Measurements from ENCODE around the gene HOXA9. TPM values are rescaled to one million over a fixed set of nuclear protein-coding genes. Genes with fewer than 3 reads are reported as not detected.

Gene HOXA9
- total and polyA plus RNA-seq, 3 experiments from 2014 or later, result not detected

DNA sequence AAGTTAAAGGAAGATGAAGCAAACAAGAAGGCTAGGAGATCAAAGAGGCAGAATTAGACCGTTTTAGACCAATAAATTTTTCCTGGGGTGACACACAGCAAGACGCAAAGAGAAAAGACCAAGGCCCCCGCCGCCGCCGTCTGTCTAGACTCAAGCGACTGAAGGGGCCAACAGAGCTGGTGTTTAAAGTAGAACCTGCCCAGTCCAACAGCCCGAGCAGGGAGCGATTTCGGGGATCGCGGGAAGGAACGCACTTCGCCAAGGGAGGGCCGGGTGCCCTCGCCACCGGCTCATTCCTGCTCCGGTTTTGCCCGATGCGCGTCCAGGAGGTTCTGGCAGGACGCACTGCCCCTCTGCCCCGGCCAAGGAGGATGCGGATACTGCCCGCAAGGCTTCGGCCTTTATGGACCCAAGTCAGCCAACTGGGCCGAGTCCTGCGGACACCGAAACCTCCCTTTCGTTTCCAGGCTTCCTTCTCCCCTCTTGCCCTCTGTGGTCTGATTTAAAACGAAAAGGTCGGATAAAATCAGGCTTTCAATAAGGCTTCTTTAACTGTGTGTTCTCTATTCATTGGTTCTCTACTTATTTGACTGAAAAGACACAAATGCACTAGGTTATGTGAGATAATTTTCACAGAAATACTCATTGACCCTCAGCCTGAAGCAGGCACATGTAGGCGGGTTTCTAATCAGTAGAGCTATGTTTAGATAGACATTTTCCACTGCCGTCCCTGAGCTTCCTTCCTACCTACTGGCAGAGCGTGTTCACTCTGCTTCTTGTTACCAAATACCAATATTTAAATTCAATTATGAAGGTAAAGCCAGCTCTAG lies 6.7 kb downstream of the HOXA9 start:
- peak overlapping the region in 5 of 7 donors; percentile 23 to 54 (median 42) for H3K4me3 Mint-ChIP-seq

DNA sequence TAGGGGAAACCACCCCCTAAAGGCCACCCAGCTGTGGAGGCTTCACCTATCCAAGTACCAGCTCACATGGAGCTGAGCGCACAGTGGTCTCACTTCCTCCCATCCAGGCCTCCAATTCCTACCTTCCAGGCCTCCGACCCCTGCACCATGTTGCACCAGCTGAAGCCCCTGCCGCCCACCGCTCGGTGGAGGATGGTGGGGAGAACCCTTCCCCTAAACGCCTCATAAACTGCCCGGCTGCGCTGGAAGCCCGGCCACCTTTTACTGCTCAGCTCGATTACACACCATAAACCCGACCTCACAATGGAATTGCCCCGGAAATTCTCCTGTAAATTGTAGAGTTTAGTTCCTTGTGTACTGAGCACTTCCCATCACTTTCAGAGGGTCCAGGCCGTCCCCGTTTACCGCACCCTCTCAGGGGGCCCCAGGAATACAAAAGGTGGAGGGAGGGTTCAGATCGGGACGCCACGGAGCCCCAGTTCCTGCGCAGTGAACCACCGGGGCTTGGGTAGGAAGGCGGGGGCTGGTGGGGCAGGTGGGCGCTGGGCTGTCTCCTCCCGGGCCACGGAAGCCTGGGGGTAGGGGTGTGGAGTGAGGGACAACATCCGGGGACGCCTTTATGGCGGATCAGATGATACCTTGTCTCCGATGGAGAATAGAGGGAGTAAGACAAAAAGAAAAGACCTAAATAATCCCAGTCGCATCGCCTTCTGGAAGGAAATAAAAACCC lies 7.5 kb downstream of the HOXA9 start:
- Mint-ChIP-seq H3K27ac (peak overlapping the region in 4 of 8 donors; percentile 3 to 97 (median 70)), H3K9me3 (peaks cover 0 to 12% (median 0%) of the 10 kb centered on the region in 5 donors), H3K4me3 (peak overlapping the region in 5 of 7 donors; percentile 23 to 86 (median 54)), H3K4me1 (peaks cover 39 to 59% (median 53%) of the 10 kb centered on the region in 3 donors), H3K36me3 (peaks cover 0 to 2% (median 0%) of the 10 kb centered on the region in 3 donors), H3K27me3 (peaks cover 85 to 90% of the 10 kb centered on the region in 2 donors)
- Histone ChIP-seq H3K9me3 (ENCODE audit: low read length) (no peaks in the 10 kb centered on the region), H3K4me3 (ENCODE audit: low read length) (no peak overlapping the region), H3K27ac (ENCODE audit: low read depth, low read length) (no peak overlapping the region), H3K36me3 (ENCODE audit: insufficient read depth, low read length) (no peaks in the 10 kb centered on the region), H3K4me1 (ENCODE audit: insufficient read depth, low read length) (peaks cover 31% of the 10 kb centered on the region), H3K27me3 (ENCODE audit: insufficient read depth, low read length, poor library complexity, severe bottlenecking) (peaks cover 85% of the 10 kb centered on the region)
- POLR2A ChIA-PET, result no interaction called here
- CTCF ChIA-PET, result interaction anchor here (1.1 to 2.8 kb wide), 6 partner anchors 8 to 1265 kb away, joined by 3 to 14 read pairs (median 7); partner anchors contain the start of gene HOXA9
- DNase-seq, result no peak

More for the DNA sequence above, 6.7 kb downstream of the HOXA9 start:
- Mint-ChIP-seq H3K36me3 (peaks cover 0 to 2% (median 0%) of the 10 kb centered on the region in 3 donors), H3K27ac (peak overlapping the region in 4 of 8 donors; percentile 35 to 67 (median 51)), H3K9me3 (peaks cover 0 to 12% (median 0%) of the 10 kb centered on the region in 5 donors), H3K4me1 (peaks cover 38 to 59% (median 52%) of the 10 kb centered on the region in 3 donors), H3K27me3 (peaks cover 84 to 90% of the 10 kb centered on the region in 2 donors)
- ChIA-PET POLR2A (no interaction called here), CTCF (interaction anchor here (1.2 to 2.8 kb wide), 10 partner anchors 8 to 1266 kb away, joined by 3 to 14 read pairs (median 6); no protein-coding TSS in a partner anchor)
- no peak for DNase-seq
- no peak overlapping the region for H3K4me3 ChIP-seq (ENCODE audit: low read length)
- H3K9me3 ChIP-seq (ENCODE audit: low read length), result no peaks in the 10 kb centered on the region
- H3K27me3 ChIP-seq (ENCODE audit: insufficient read depth, low read length, poor library complexity, severe bottlenecking), result peaks cover 83% of the 10 kb centered on the region
- H3K27ac ChIP-seq (ENCODE audit: low read depth, low read length), result no peak overlapping the region
- peaks cover 31% of the 10 kb centered on the region for H3K4me1 ChIP-seq (ENCODE audit: insufficient read depth, low read length)
- H3K36me3 ChIP-seq (ENCODE audit: insufficient read depth, low read length), result no peaks in the 10 kb centered on the region

DNA sequence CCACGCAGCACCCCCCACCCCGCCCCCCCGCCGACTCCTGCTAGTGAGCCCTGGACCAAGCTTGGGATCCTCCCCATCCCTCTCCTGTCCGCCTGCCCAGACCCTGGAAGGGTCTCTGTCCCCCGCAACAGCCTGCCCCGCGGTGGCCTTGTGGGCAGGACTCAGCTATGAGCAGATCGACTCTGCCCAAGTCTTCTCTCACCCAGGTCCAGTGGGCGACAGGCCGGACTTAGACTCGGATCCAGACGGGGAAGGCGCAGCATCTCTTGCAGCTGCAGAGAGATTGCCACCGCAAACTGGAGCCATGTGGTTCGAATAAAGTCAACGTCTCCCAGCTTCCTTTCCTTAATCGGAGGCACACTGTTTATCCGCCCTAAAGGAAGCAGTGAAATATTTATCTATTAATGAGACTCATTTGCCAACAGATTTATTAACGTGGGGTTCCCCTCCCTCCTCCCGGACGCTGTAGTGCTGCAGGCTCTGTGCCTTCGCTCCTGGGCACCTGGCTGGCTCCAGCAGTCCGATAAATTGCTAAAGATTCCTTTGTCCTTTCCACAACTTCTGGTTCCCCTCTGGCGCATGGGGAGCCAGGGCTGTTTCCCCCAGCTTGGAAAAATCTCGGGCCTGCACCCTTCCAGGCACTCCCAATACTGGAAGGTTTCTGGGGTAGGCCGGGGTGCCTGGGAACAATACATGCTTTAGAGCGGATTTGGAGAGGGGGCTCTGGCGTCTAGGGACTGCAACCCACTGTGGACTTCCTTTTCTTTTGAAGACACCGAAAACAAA lies 8.2 kb downstream of the HOXA9 start:
- Histone ChIP-seq H3K27me3 (ENCODE audit: insufficient read depth, low read length, poor library complexity, severe bottlenecking) (peaks cover 85% of the 10 kb centered on the region), H3K4me1 (ENCODE audit: insufficient read depth, low read length) (peaks cover 37% of the 10 kb centered on the region), H3K27ac (ENCODE audit: low read depth, low read length) (no peak overlapping the region), H3K36me3 (ENCODE audit: insufficient read depth, low read length) (no peaks in the 10 kb centered on the region), H3K9me3 (ENCODE audit: low read length) (no peaks in the 10 kb centered on the region), H3K4me3 (ENCODE audit: low read length) (no peak overlapping the region)
- Mint-ChIP-seq H3K27ac (peak overlapping the region in 4 of 8 donors; percentile 55 to 97 (median 77)), H3K9me3 (peaks cover 0 to 12% (median 0%) of the 10 kb centered on the region in 5 donors), H3K27me3 (peaks cover 84 to 88% of the 10 kb centered on the region in 2 donors), H3K36me3 (peaks cover 0 to 2% (median 0%) of the 10 kb centered on the region in 3 donors), H3K4me1 (peaks cover 40 to 64% (median 54%) of the 10 kb centered on the region in 3 donors), H3K4me3 (peak overlapping the region in 6 of 7 donors; percentile 14 to 83 (median 52))
- CTCF ChIA-PET, result interaction anchor here (1.1 to 2.8 kb wide), 7 partner anchors 9 to 1265 kb away, joined by 3 to 9 read pairs (median 4); partner anchors contain the start of gene HOXA9
- POLR2A ChIA-PET, result no interaction called here
- DNase-seq, result no peak

DNA sequence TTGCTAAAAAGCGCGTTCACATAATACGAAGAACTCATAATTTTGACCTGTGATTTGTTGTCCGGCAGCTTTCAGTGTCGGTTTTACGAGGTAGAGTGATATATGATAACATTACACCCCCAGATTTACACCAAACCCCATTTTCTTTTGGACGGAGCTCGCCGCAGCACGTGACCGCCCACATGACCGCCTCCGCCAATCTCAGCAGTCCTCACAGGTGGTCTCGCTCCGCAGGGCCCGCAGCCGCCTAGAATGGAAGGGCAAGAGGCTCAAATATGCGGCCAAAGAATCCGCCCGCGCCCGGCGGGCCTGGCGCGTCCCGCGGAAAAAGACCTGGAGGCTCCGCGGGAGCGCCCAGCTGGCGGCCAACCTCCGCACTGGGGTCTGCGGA lies 8.8 kb downstream of the HOXA9 start, which contains the start of gene HOXA7:
Gene HOXA7, minus strand, starts transcription at position 168 of the 391 bp plus-strand sequence. Its CDS starts 130 bp downstream, at position 38.
- CTCF ChIA-PET, result interaction anchor here (1.1 to 2.0 kb wide), 5 partner anchors 9 to 1264 kb away, joined by 3 to 8 read pairs (median 4); partner anchors contain the start of gene HOXA9
- peaks cover 0 to 14% (median 0%) of the 10 kb centered on the region in 5 donors for H3K9me3 Mint-ChIP-seq

DNA sequence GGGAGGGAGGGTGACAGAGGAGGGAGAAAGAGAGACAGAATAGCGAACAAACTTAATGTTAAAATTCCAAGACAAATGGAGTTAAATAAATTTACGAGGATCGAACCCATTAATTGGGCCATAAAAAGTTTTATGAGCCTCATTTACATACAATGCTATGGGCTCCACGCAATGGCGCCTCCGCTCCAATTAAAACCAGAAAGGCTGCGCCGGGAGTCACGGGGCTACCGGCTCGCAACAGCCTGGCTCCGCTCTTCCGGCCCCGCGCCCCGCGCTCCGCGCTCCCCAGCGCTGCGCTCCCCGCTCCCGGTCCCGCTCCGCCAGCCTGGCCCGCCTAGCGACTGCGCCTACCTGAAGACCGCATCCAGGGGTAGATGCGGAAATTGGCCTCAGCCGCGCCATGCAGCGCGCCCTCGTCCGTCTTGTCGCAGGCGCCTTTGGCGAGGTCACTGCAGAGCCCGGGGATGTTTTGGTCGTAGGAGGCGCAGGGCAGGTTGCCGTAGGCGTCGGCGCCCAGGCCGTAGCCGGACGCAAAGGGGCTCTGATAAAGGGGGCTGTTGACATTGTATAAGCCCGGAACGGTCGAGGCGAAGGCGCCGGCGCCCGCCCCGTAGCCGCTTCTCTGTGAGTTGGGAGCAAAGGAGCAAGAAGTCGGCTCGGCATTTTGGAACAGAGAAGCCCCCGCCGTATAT lies 9.4 kb downstream of the HOXA9 start:
- peak overlapping the region in 5 of 8 donors; percentile 38 to 89 (median 64) for H3K27ac Mint-ChIP-seq
- DNase-seq, result no peak
- Histone ChIP-seq H3K27ac (ENCODE audit: low read depth, low read length) (no peak overlapping the region), H3K27me3 (ENCODE audit: insufficient read depth, low read length, poor library complexity, severe bottlenecking) (peaks cover 88% of the 10 kb centered on the region), H3K4me1 (ENCODE audit: insufficient read depth, low read length) (peaks cover 48% of the 10 kb centered on the region), H3K9me3 (ENCODE audit: low read length) (no peaks in the 10 kb centered on the region), H3K36me3 (ENCODE audit: insufficient read depth, low read length) (no peaks in the 10 kb centered on the region), H3K4me3 (ENCODE audit: low read length) (no peak overlapping the region)
- H3K9me3 Mint-ChIP-seq, result peaks cover 0 to 14% (median 0%) of the 10 kb centered on the region in 5 donors
- peaks cover 49 to 71% (median 62%) of the 10 kb centered on the region in 3 donors for H3K4me1 Mint-ChIP-seq
- ChIA-PET POLR2A (no interaction called here), CTCF (interaction anchor here (1.4 to 2.0 kb wide), 5 partner anchors 24 to 1263 kb away, joined by 3 to 8 read pairs (median 6); no protein-coding TSS in a partner anchor)
- H3K27me3 Mint-ChIP-seq, result peaks cover 87 to 92% of the 10 kb centered on the region in 2 donors
- H3K4me3 Mint-ChIP-seq, result peak overlapping the region; percentile 56 to 85 (median 72)
- H3K36me3 Mint-ChIP-seq, result peaks cover 0 to 2% (median 0%) of the 10 kb centered on the region in 3 donors

More for the DNA sequence above, 8.8 kb downstream of the HOXA9 start, which contains the start of gene HOXA7:
- peaks cover 46 to 70% (median 60%) of the 10 kb centered on the region in 3 donors for H3K4me1 Mint-ChIP-seq
- peak within 1 kb of the TSS in 6 of 8 donors; percentile 38 to 89 (median 65) for H3K27ac Mint-ChIP-seq
- peaks cover 86 to 89% of the 10 kb centered on the region in 2 donors for H3K27me3 Mint-ChIP-seq
- no peaks in the 10 kb centered on the region for H3K9me3 ChIP-seq (ENCODE audit: low read length)
- H3K4me3 ChIP-seq (ENCODE audit: low read length), result no peak within 1 kb of the TSS
- DNase-seq, result no peak
- peaks cover 0 to 2% (median 0%) of the 10 kb centered on the region in 3 donors for H3K36me3 Mint-ChIP-seq
- POLR2A ChIA-PET, result no interaction called here
- H3K4me3 Mint-ChIP-seq, result peak within 1 kb of the TSS; percentile 56 to 85 (median 72)
- no peaks in the 10 kb centered on the region for H3K36me3 ChIP-seq (ENCODE audit: insufficient read depth, low read length)
- peaks cover 87% of the 10 kb centered on the region for H3K27me3 ChIP-seq (ENCODE audit: insufficient read depth, low read length, poor library complexity, severe bottlenecking)
- no peak within 1 kb of the TSS for H3K27ac ChIP-seq (ENCODE audit: low read depth, low read length)
- peaks cover 43% of the 10 kb centered on the region for H3K4me1 ChIP-seq (ENCODE audit: insufficient read depth, low read length)

DNA sequence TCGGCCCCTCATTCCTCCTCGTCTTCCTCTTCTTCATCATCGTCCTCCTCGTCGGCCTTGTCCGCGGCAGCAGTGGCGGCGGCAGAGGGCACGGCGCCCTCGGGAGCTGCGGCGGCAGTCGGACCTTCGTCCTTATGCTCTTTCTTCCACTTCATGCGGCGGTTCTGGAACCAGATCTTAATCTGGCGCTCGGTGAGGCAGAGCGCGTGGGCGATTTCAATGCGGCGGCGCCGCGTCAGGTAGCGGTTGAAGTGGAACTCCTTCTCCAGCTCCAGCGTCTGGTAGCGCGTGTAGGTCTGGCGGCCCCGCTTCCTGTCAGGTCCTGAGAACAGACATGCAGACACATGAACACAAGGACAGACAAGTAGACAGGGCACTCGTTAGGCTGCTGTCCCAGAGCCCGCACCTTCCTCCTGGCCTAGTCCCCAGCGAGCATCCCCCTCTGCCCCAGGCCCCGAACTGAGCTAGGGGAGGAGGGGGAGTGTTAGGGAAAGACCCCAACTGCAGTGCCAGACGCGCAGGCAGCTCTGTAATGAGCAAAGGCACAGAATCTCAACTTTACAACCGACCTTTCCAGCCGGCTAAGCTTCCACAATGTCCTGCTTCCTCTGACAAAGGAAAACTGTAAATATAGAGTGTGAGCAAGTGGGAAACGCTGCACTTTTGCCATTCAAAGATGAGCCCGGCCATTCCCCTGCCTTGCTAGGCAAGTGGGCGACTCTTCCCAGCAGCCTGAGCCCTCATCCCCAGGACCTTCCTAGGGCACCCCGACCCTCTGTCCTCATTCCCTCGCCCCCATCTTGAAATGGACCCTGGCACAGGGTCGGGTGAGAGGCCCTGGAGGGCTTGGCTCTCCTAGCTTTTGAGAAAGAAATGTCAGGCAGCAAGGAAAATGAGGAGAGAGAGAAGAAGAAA lies 10.2 kb downstream of the HOXA9 start:
- Histone ChIP-seq H3K36me3 (ENCODE audit: insufficient read depth, low read length) (no peaks in the 10 kb centered on the region), H3K9me3 (ENCODE audit: low read length) (no peaks in the 10 kb centered on the region), H3K27me3 (ENCODE audit: insufficient read depth, low read length, poor library complexity, severe bottlenecking) (peaks cover 91% of the 10 kb centered on the region), H3K4me3 (ENCODE audit: low read length) (no peak overlapping the region), H3K4me1 (ENCODE audit: insufficient read depth, low read length) (peaks cover 51% of the 10 kb centered on the region), H3K27ac (ENCODE audit: low read depth, low read length) (no peak overlapping the region)
- no peak for DNase-seq
- Mint-ChIP-seq H3K27ac (peak overlapping the region in 6 of 8 donors; percentile 38 to 89 (median 67)), H3K27me3 (peaks cover 87 to 96% of the 10 kb centered on the region in 2 donors), H3K36me3 (peaks cover 0 to 2% (median 0%) of the 10 kb centered on the region in 3 donors), H3K9me3 (peaks cover 0 to 14% (median 0%) of the 10 kb centered on the region in 5 donors), H3K4me3 (peak overlapping the region; percentile 52 to 85 (median 72)), H3K4me1 (peaks cover 53 to 76% (median 64%) of the 10 kb centered on the region in 3 donors)
- ChIA-PET CTCF (interaction anchor here (0.8 to 1.6 kb wide), 4 partner anchors 24 to 468 kb away, joined by 3 to 6 read pairs (median 4); no protein-coding TSS in a partner anchor), POLR2A (no interaction called here)

Measured in CD8-positive, alpha-beta memory T cell (primary cell).